GM12875 (cell line): Measurements from ENCODE around the gene GULP1.

Source experiments
- H3K4me3 ChIP-seq: one replicate; pipeline ENCODE4 v1.5.1; 2011; ENCODE audit warnings: low read depth, low read length, control low read depth
- CTCF ChIP-seq: IDR thresholded peaks from 2 replicates; pipeline ENCODE4 v1.5.1; 2011; ENCODE audit warnings: low read depth, mild to moderate bottlenecking, control low read depth, inconsistent platforms, low read length, moderate library complexity, borderline replicate concordance; ENCODE audit not compliant: insufficient read depth

The GULP1 gene

GRCh38 chr2:188322569-188323551 is 31.2 kb downstream of the GULP1 start:
- H3K4me3 ChIP-seq: no peak overlapping the region
- no peak for TF ChIP-seq CTCF

- no peak overlapping the region for H3K4me3 ChIP-seq
- no peak for TF ChIP-seq CTCF
These were observed 32.4 kb downstream of the GULP1 start for GRCh38 chr2:188324067-188324466.

GRCh38 chr2:188326290-188326668 is 34.6 kb downstream of the GULP1 start:
- TF ChIP-seq CTCF: no peak
- no peak overlapping the region for H3K4me3 ChIP-seq

GRCh38 chr2:188326669-188327301 is 35.1 kb downstream of the GULP1 start:
- no peak for TF ChIP-seq CTCF
- no peak overlapping the region for H3K4me3 ChIP-seq

- H3K4me3 ChIP-seq: no peak overlapping the region
- TF ChIP-seq CTCF: no peak
These were observed 36.0 kb downstream of the GULP1 start for GRCh38 chr2:188327518-188328213.

GRCh38 chr2:188328419-188328818 is 36.7 kb downstream of the GULP1 start:
- no peak overlapping the region for H3K4me3 ChIP-seq
- TF ChIP-seq CTCF: no peak
